Measurements from ENCODE around the gene QSOX1.

The QSOX1 gene

GRCh38 chr1:180151508-180151907, 3.2 kb upstream of the QSOX1 start:
- DNase-seq (ENCODE audit: low spot score): no peak

- DNase-seq (ENCODE audit: low spot score): no peak
Measured at GRCh38 chr1:180152588-180152987, 2.1 kb upstream of the QSOX1 start.

- DNase-seq (ENCODE audit: low spot score): no peak
Measured at GRCh38 chr1:180153032-180153431, 1.6 kb upstream of the QSOX1 start.

GRCh38 chr1:180154003-180154324, 705 bp upstream of the QSOX1 start:
- DNase-seq (ENCODE audit: low spot score): peak; percentile 24

GRCh38 chr1:180155182-180155682, 563 bp downstream of the QSOX1 start:
- no peak for DNase-seq (ENCODE audit: low spot score)

- peak; percentile 67 for DNase-seq (ENCODE audit: low spot score)
Measured at GRCh38 chr1:180156201-180156600, 1.5 kb downstream of the QSOX1 start.

GRCh38 chr1:180156631-180157091, 2.0 kb downstream of the QSOX1 start:
- no peak for DNase-seq (ENCODE audit: low spot score)

GRCh38 chr1:180157108-180157507, 2.4 kb downstream of the QSOX1 start:
- DNase-seq (ENCODE audit: low spot score): no peak

- no peak for DNase-seq (ENCODE audit: low spot score)
Measured at GRCh38 chr1:180157576-180158057, 2.9 kb downstream of the QSOX1 start.

- DNase-seq (ENCODE audit: low spot score): no peak
Measured at GRCh38 chr1:180158149-180159147, 3.8 kb downstream of the QSOX1 start.

- DNase-seq (ENCODE audit: low spot score): no peak
Measured at GRCh38 chr1:180160357-180160756, 5.7 kb downstream of the QSOX1 start.

- DNase-seq (ENCODE audit: low spot score): no peak
Measured at GRCh38 chr1:180163041-180163440, 8.4 kb downstream of the QSOX1 start.

- DNase-seq (ENCODE audit: low spot score): no peak
Measured at GRCh38 chr1:180165096-180165495, 10.4 kb downstream of the QSOX1 start.

- peak; percentile 38 for DNase-seq (ENCODE audit: low spot score)
Measured at GRCh38 chr1:180165509-180166435, 11.1 kb downstream of the QSOX1 start.

- DNase-seq (ENCODE audit: low spot score): no peak
Measured at GRCh38 chr1:180166436-180166800, 11.7 kb downstream of the QSOX1 start.

- no peak for DNase-seq (ENCODE audit: low spot score)
Measured at GRCh38 chr1:180167021-180167701, 12.5 kb downstream of the QSOX1 start.

GRCh38 chr1:180167721-180168467, 13.2 kb downstream of the QSOX1 start:
- DNase-seq (ENCODE audit: low spot score): no peak

GRCh38 chr1:180168786-180169639, 14.3 kb downstream of the QSOX1 start:
- no peak for DNase-seq (ENCODE audit: low spot score)

GRCh38 chr1:180169640-180170195, 15.0 kb downstream of the QSOX1 start:
- no peak for DNase-seq (ENCODE audit: low spot score)

All from pons (tissue), 1 donor.